GM18520 (cell line): ENCODE data around the gene PPP1R12B.
"Not testable (repeated sequence)": the region's sequence is repeated elsewhere in the genome, so short reads cannot be mapped to it uniquely, and the experiment has no call there.

Source experiments
- ATAC-seq: cut with Tn5 transposase; IDR thresholded peaks from one replicate; pipeline ENCODE4 v1.9.1; 2021; ENCODE audit not compliant: unreplicated experiment

PPP1R12B gene

DNA sequence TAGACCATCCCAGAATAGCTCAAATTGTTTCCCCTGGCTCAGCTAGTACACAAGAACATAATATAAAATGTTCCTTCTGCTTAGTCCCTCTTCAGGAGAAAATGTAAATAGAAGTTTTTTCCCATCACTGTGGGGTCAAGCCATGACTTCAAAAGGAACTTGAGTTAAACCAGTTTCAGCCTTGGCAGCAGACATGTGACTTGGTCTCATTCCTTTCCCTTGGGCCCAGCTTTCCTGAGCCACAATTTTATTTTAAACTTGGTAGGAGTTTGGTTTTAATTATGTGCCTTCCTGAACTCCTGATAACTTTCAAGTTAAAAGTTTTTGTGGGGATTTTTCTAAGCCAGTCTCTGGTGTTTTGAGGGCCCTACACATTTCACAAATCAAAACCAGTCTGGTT is 204.1 kb downstream of the PPP1R12B start:
- not testable (repeated sequence) for ATAC-seq

DNA sequence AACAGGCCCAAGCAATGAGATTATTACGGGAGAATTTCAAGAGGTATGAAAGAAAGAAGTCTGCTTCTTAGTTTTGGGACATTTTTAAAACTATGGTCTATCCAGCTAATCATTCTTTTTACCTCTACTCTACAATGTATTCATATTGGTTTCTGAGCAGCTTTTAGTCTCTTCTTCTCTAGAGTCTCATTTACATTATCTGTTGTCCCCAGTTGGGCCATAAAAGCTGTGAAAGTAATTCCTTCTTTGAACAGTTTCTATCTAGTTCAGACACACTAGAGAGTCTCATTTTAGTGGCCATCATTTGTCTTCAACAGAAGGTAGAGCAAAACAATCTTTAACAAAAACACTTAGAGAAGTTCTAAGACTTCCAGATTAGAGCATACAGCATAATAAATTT is 204.6 kb downstream of the PPP1R12B start:
- ATAC-seq, result not testable (repeated sequence)

DNA sequence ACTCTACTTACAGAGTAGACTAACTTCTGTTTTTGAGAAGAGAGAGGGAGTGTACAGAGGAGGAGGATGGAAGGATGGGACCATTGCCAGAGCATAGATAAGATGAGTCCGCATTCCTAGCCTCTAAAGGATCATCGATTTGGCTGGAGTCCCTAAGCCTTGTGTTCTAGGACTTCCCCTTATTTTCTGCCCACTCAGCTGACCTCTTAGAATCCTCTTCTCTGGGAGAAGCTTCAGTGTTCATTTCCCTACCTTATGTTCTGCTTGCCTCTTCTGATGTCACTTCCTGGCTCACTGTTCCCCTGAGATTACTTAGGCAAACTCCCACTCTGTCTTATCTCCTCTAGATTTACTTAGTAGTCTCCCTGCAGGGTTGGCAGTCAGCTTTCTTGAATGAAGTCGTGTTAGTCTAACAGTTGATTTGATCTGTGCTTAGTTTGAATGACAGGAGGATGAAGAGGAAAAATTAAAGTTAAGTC is 205.1 kb downstream of the PPP1R12B start:
- ATAC-seq, result no peak

DNA sequence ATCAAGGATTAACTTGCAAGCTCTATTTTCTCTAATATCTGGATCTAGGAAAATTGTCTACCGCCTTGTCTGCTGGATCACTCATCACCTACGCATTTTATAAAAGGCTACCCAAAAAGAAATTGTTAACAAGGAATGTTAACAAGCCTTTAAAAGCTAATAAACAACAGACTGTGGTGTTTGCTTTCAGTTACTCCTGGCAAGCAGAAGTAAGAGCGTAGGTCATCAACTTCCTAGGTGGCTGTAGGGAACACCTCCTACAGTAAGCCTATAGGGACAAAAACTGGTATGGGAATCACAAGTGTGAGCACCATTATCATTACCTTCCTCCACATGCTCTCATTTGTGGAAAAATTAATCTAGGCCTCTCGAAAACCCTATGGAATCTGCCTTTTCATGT is 206.1 kb downstream of the PPP1R12B start:
- ATAC-seq, result not testable (repeated sequence)

DNA sequence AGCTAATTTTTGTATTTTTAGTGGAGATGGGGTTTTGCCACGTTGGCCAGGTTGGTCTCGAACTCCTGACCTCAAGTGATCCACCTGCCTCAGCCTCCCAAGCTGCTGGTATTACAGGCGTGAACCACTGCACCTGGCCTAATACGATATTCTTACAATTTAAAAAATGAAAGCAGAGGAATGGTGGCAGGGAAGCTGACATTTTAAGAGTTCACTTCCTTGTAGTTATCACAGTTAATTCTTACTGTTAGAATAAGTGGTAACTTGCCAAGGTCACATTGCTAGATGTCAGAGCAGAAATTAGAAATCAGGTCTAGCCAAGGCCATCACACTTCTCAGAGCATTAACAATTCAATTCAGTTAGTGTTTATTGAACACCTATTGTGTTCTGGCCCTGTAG is 207.5 kb downstream of the PPP1R12B start:
- not testable (repeated sequence) for ATAC-seq

DNA sequence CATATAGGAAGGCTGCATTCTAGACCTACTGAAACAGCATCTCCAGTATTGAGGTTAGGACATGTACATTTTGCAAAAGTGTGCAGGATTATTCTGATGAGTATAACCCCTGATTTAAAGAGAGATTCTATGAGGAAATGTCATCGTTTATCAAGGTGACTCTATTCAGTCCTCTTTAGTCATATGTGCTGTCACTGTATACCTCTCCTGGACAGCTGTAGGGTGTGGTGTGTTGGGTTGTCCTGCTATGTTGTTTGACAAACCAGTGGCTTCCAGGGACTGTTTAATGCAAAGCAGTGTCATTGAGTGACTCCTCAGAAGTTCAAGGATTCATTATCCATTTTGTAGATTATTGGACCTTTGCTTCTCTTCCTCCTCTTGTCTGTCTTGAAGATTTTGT is 209.2 kb downstream of the PPP1R12B start:
- ATAC-seq, result not testable (repeated sequence)

DNA sequence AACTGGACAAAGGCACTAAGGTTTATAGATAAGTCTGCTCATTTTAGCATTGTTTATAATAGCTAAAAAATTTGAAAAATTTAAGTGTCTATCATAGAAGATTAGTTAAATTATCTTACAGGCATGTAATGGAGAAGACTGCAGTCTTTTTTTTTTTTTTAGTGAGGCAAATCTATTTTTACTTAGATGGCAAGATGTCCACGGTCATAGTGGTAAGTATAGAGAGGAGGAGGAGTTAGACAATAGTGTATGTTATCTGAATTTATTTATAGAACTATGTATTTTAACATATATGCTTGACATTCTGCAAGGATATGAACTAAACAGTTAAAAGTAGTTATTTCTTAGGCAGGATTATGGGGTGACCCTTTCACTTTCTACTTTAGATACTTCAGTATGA is 212.7 kb downstream of the PPP1R12B start:
- ATAC-seq, result no peak

DNA sequence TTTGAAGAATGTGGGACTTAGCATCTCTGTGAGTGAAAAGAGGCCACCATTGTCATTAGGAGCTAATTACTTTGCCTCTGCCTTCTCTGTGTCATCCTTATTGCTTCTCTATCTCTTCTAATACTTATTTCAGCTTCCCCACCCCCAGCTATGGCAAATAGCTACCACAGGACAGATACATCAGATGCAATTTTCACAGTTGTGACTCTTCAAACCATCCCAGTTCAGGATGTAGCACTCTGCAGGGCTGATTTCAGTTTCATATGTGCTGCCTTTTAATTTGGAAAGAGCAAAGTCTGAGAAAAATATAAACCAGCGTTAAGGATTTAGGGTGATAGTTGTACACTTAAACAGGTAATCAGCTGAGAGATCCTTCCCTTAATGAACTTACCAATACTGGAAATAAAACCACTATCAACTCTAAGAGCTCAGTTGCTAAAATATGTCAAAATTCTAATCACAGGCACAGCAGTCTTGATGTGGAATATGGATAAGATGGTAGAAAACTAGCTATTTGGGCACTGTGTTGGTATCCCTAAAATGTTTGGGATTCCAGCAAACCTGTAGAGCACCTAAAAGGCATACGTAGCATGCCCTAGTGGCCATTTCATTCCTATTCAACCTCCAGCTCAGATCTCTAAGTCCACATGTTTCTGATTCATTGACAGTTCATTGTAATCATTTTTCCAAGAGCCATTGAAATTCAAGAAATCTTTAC is 213.4 kb downstream of the PPP1R12B start:
- no peak for ATAC-seq

DNA sequence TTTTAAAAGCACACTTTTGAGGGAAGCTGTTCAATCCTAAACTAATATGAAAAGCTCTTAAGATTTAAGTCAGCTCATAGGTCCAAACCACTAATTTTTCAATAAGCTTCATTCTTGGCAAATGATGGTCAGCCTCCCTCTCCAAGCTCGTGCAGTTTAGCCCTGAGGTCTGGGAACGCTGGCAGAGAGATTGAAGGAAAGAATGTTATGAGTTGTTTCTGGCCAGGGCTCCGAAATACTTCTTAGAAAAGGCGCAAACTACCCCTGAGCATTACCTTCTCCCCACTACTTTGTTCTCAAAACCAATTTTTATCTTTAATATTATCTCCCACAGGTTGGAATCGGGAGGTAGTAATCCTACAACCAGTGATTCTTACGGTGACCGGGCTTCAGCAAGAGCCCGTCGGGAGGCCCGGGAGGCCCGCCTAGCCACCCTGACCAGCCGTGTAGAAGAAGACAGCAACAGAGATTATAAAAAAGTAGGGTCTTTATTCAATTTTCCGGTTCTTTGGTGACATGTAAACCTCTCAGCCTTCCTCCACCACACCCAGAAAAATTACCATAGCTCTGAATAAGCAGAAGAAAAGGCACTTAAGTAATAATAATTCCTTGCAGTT is 214.1 kb downstream of the PPP1R12B start:
- no peak for ATAC-seq

DNA sequence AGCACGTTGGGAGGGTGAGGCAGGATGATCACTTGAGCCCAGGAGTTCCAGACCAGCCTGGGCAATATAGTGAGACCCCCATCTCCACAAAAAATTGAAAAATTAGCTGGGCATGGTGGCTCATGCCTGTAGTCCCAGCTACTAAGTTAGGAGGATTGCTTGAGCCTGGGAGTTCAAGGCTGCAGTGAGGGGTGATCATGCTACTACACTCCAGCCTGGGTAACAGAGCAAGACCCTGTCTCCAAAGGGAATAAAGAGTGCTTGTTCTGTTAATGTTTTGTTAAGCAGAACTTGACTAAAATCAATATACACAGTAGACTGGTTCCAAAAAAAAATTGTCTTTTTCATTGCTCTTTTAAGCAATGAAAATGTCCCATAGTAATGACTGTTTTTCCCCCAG is 215.3 kb downstream of the PPP1R12B start:
- no peak for ATAC-seq

DNA sequence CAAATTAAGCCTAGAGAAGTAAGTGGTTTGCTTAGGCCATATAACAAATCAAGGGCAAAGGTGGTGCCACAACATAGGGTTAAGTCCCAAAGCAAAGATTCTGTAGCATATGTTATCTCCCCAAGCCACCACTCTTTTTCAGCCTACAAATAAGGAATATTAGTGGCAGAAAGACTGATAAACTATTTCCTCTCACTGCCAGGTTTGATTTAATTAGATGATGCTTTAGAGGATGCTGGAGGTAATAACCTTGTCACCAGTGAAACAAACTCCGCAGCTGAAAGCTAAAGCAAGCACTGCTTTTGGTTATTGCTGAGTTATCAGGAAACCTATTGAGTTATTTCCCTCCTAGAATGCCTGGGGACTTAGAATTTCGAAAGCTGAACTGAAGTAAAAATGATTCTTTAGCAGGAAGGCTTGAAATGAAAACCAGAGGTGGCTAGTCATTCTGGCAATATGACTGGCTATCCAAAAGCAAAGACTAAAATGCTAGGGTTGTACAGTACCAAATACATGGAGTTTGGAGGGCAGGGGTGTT is 216.5 kb downstream of the PPP1R12B start:
- no peak for ATAC-seq

DNA sequence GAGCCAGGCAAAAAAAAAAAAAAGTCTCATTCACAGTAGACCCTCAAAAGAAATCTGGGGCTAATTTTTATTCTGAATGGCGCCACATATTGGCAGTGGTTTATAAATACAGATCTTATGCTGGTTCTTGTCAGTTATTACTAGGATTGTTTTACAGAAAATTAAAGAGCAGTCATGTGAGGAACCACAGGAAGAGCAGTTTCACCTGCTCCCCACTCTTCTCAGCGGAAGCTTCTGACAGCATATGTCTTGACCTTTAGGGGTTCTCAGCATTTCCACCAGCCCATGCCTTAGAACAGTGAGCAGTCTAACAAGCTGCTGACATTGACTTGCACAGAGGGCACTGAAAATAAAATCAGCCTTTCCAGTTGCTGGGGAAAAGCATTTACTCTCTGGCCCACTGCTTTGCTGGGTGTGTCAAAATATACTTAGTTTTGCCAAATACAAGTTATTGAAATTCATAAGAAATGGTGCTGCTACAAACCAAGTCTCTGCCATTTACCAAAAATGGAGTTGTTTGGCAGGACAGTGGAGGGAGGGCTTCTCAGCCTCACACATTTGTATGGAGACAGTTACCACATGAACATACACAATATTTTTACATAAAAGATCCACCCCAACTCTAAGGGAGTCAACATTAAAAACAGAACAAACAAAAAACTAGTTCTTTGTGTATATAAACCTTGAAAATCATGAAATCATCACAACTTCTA is 217.5 kb downstream of the PPP1R12B start:
- ATAC-seq, result peak; percentile 60

DNA sequence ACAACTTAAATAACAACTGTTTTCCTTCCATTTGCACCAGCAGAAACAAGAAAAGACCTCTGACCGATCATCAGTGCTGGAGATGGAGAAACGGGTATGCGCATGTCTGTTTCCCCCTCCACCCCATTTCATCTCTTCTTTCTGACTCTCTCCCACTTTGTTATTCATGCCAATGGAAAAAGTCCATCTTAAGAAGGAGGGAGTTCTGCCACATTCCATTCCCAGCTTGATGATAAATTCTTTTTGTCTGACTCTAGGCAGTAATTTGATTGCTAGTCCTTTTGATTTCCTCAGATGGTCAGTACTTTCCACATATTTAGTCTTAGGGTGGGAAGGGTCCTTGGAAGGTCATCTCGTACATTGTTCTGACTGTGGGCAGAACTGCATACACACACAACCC is 219.2 kb downstream of the PPP1R12B start:
- no peak for ATAC-seq

DNA sequence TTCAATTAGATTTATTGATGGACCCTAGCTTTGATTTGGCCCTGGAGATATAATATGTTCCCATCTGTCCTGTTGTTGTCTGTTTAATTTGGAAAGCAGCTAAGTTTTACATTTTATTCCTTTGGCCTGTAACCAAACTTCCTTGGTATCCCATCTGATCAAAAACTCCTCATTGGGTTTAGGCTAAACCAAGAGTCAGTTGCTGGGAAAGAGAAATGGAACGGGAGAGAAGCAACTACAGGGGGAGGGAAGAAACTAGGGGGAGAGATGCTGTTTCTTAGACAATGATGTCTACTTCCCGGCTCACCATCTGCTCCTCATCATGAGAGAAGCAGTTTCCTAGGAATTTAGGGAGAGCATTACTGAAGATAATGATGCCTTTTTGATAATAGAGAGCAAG is 219.9 kb downstream of the PPP1R12B start:
- ATAC-seq, result no peak

DNA sequence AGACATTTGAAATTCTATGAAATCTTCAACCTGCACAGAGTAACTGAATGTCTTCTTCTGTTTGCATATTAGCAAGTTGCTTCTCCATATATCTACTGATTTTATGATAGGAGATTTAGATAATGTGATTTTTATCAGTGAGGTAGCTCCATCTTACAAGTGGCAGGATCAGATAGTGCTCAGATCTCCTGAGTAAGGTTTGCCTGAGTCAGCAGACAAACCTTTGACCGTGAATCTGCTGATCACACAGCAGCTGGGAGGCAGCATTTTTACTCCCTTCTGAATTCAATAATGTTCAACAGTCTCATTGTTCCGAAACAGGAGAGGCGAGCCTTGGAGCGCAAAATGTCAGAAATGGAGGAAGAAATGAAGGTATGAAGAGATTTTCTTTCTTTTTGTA is 220.3 kb downstream of the PPP1R12B start:
- ATAC-seq, result no peak

DNA sequence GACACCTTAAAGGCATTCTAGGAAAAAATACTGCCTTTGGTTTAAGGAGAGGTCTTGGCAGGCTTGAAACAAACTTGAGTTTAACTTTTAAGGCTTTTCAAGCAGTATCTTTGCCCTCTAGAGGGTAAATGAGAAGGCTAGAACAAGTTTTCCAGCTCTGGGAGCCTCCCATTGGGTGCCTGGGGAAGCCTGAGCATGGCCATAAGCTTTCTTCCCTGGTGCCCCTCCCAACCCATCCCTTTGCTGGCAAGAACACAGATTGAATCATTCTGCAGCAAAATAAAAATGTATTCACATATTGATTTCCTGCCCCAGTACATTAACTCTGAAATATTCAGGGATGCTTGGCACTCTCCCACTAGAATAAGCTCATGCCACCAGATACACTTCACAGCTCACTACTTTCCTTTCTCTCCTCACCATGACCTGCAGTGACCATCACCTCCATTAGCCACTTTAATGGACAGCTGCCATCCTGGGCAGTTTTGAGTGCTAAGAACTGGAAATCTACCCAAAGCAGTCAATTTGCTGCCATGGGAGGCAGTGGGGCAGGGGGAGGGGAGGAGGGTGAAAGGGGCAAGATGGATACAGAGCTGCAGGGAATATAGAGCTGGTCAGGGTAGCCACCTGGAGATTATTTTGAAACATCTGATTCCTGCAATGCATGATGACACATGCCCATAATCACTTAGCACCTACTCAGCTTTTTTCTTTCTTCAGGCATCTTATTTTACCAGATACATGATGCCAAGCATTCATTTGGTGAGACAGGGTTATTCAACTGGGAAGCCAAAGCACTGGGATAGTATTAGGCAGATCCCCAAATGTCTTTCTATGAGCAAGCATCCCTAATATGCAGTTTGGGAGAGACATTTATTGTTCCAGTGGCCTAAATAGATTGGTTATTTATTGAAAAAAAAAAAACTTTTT is 221.2 kb downstream of the PPP1R12B start:
- no peak for ATAC-seq

DNA sequence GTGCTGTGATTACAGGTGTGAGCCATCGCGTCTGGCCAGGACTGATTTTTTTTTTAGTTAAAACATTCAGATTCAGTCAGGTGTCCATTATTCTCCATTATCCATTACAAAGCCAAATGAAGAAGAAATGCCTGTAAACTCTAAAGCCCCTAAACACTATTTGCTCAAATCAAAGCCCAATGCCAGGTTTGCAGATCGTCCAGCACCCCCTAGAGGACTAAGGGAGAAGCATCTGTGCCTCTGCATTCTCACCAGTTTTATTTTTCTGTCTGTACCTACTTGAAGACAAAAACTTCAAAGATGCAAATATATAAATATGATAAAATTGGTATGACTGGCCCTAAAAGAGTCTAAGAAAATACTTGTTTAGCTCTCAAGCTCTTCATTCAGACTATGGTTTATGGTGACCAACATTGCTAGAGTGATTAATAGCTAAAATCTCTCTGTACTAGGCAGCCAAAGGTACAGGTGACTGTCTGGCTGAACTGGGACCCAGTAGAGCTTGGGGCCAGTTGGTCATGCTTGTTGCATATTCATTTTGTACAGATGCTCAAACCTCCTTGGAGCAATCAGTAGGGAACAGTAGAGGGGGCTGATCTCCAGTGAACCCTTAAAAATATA is 223.3 kb downstream of the PPP1R12B start:
- no peak for ATAC-seq

DNA sequence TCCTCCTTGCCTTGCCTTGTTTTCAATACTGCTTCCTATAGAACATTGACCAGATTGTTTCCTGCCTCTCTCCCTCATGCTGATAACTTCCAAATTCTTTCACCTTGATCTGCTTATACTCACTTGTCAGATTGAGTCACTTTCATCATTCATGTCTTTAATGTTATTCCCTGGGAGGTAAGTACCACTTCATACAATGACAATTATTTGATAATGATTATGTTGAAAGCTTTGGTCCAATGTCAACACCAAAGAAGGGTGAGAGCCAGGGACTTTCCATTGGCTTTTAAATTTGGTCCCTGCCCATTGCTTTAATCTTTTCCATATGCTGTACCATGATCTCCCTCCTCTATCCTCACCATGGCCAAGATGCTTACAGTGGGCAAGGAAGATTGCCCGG is 224.4 kb downstream of the PPP1R12B start:
- no peak for ATAC-seq

DNA sequence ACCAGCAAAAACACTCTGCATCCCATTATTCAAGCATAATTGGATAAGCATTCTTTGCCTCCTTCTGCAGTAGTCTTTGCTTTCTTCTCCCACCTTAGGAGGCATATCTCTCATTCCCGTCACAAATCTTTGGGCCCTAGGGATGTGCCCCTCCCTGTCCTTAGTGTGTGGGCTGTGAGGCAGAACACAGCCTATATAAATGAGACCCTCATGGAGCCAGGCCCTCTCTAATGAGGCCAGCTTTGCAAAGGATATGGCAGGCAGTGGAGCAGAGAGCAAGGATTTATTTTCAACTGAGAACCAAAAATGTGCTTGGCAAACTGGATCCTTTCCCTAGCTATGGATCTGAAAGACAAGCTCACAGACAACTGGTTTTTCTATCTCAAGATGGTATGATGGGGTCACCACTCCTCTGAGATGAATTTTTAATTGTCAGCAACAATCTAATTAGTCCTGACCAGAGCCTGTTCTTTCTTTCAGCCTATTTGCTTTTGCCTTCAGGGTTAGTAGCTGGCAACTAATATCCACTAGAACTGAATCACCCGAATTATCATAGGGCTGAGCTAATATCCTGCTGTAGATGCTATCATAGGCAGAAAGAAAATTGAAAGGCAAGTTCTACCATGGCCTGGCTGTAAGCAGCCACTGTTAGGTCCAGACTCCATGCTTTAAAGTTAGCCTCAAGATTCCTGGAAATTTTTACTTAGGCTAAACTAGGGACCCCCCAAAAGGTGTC is 227.6 kb downstream of the PPP1R12B start:
- ATAC-seq, result no peak

DNA sequence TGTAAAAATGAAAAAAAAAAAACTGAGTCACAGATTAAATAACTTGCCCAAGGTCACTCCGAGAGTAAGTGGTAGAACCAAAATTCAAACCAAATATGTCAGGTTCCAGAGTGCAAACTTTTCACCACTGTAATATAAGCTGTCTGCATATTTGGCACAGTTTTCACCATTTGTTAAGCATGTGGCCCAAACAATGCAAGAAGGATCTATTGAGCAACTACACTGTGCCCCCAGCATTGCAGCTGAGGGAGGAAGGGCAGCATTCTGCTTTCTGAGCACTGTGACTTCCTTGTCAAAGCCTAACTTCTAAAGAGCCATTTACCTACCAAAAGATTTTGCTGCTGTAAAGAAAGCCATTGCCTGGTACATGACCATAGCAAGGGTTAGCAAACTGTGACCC is 228.3 kb downstream of the PPP1R12B start:
- ATAC-seq, result no peak
